ENCODE data around the gene GALNT10. TPM values are rescaled to one million over a fixed set of nuclear protein-coding genes. Genes with fewer than 3 reads are reported as not detected.
A peak's percentile ranks its signal among the peaks of the same experiment; 100 is the strongest.

Gene GALNT10
- total and polyA plus RNA-seq, 9 of the 15 experiments (the other 6 are each of a cell fraction or from before 2014, with no cell fraction given), result 4.6 to 37.1 (median 13.3) TPM

DNA sequence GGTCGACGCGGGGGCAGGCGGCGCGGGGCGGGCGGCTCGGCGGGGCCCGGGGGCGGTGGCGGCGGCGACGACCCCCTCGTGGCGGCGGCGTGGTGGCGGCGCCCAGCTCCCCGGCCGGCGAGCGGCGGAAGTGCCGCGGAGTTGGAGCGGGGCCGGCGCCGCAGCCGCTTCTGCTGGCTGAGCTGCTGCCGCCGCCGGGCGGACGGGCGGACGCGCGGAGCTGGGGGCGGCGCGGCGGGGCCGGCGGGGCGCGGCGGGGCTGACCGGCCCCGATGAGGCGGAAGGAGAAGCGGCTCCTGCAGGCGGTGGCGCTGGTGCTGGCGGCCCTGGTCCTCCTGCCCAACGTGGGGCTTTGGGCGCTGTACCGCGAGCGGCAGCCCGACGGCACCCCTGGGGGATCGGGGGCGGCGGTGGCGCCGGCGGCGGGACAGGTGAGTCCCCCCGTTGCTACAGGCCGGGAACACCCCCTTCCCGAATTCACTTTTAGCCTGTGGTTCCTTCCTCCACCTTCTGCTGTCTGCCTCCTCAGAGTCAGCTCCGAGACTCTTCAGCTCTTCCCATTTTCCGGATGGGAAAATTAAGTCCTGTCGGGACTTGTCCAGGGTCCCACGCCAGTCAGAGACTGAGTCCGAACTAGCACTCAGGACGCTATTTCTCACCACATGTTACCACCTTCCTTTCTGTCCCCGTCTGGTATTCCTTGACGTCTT is at the start of gene GALNT10 (continued):
- TF ChIP-seq, protein P1, sequence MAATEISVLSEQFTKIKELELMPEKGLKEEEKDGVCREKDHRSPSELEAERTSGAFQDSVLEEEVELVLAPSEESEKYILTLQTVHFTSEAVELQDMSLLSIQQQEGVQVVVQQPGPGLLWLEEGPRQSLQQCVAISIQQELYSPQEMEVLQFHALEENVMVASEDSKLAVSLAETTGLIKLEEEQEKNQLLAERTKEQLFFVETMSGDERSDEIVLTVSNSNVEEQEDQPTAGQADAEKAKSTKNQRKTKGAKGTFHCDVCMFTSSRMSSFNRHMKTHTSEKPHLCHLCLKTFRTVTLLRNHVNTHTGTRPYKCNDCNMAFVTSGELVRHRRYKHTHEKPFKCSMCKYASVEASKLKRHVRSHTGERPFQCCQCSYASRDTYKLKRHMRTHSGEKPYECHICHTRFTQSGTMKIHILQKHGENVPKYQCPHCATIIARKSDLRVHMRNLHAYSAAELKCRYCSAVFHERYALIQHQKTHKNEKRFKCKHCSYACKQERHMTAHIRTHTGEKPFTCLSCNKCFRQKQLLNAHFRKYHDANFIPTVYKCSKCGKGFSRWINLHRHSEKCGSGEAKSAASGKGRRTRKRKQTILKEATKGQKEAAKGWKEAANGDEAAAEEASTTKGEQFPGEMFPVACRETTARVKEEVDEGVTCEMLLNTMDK (IDR thresholded peaks at IDR 0.05; ENCODE audit: borderline replicate concordance, insufficient read depth, low read depth, low read length, poor library complexity, severe bottlenecking), result peak; percentile 98
- TF ChIP-seq SREBF2 (CRISPR knock-in tag; IDR thresholded peaks at IDR 0.05) (no peak), NCOA1 (IDR thresholded peaks at IDR 0.05; ENCODE audit: low read depth) (no peak), ARHGAP35 (IDR thresholded peaks at IDR 0.05; ENCODE audit: partially characterized antibody) (no peak), NCOA4 (IDR thresholded peaks at IDR 0.05; ENCODE audit: partially characterized antibody) (no peak), NFE2L1 (tag; IDR thresholded peaks at IDR 0.05; ENCODE audit: borderline replicate concordance, low read depth) (no peak), POLR2G (IDR thresholded peaks at IDR 0.05; ENCODE audit: low read depth, low read length) (no peak; the same call in none of the 2 replicates), MTA2 (IDR thresholded peaks at IDR 0.05; ENCODE audit: low read depth) (no peak), ZFP30 (CRISPR knock-in tag; IDR thresholded peaks at IDR 0.05; ENCODE audit: borderline replicate concordance) (no peak), SRSF3 (IDR thresholded peaks at IDR 0.05; ENCODE audit: insufficient read depth, low read length) (no peak), ZZZ3 (IDR thresholded peaks at IDR 0.05) (no peak), SAP30 (IDR thresholded peaks at IDR 0.05; ENCODE audit: borderline replicate concordance, insufficient read depth, low read depth, low read length, poor library complexity, severe bottlenecking) (peak; percentile 39)
- TF ChIP-seq, protein P2, sequence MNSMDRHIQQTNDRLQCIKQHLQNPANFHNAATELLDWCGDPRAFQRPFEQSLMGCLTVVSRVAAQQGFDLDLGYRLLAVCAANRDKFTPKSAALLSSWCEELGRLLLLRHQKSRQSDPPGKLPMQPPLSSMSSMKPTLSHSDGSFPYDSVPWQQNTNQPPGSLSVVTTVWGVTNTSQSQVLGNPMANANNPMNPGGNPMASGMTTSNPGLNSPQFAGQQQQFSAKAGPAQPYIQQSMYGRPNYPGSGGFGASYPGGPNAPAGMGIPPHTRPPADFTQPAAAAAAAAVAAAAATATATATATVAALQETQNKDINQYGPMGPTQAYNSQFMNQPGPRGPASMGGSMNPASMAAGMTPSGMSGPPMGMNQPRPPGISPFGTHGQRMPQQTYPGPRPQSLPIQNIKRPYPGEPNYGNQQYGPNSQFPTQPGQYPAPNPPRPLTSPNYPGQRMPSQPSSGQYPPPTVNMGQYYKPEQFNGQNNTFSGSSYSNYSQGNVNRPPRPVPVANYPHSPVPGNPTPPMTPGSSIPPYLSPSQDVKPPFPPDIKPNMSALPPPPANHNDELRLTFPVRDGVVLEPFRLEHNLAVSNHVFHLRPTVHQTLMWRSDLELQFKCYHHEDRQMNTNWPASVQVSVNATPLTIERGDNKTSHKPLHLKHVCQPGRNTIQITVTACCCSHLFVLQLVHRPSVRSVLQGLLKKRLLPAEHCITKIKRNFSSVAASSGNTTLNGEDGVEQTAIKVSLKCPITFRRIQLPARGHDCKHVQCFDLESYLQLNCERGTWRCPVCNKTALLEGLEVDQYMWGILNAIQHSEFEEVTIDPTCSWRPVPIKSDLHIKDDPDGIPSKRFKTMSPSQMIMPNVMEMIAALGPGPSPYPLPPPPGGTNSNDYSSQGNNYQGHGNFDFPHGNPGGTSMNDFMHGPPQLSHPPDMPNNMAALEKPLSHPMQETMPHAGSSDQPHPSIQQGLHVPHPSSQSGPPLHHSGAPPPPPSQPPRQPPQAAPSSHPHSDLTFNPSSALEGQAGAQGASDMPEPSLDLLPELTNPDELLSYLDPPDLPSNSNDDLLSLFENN (IDR thresholded peaks at IDR 0.05; ENCODE audit: low read depth in 2 of 2, low read length in 2 of 2), result no peak
- TF ChIP-seq, protein P3, sequence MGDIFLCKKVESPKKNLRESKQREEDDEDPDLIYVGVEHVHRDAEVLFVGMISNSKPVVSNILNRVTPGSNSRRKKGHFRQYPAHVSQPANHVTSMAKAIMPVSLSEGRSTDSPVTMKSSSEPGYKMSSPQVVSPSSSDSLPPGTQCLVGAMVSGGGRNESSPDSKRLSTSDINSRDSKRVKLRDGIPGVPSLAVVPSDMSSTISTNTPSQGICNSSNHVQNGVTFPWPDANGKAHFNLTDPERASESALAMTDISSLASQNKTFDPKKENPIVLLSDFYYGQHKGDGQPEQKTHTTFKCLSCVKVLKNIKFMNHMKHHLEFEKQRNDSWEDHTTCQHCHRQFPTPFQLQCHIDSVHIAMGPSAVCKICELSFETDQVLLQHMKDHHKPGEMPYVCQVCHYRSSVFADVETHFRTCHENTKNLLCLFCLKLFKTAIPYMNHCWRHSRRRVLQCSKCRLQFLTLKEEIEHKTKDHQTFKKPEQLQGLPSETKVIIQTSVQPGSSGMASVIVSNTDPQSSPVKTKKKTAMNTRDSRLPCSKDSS (IDR thresholded peaks at IDR 0.05; ENCODE audit: low read depth, partially characterized antibody), result no peak
- TF ChIP-seq, protein P4, sequence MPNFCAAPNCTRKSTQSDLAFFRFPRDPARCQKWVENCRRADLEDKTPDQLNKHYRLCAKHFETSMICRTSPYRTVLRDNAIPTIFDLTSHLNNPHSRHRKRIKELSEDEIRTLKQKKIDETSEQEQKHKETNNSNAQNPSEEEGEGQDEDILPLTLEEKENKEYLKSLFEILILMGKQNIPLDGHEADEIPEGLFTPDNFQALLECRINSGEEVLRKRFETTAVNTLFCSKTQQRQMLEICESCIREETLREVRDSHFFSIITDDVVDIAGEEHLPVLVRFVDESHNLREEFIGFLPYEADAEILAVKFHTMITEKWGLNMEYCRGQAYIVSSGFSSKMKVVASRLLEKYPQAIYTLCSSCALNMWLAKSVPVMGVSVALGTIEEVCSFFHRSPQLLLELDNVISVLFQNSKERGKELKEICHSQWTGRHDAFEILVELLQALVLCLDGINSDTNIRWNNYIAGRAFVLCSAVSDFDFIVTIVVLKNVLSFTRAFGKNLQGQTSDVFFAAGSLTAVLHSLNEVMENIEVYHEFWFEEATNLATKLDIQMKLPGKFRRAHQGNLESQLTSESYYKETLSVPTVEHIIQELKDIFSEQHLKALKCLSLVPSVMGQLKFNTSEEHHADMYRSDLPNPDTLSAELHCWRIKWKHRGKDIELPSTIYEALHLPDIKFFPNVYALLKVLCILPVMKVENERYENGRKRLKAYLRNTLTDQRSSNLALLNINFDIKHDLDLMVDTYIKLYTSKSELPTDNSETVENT (CRISPR knock-in tag; IDR thresholded peaks at IDR 0.05), result no peak

Data from K562 (cell line).